ENCODE data around the gene ATG2B. TPM values are rescaled to one million over a fixed set of nuclear protein-coding genes. Genes with fewer than 3 reads are reported as not detected.
A peak's percentile ranks its signal among the peaks of the same experiment; 100 is the strongest.

The ATG2B gene
- total and polyA plus RNA-seq, 2 donors (not counting 3 experiments of a cell fraction or from before 2014, with no cell fraction given): 5.9 to 17.8 TPM

- no TSS peak for BruUV-seq (replicated peaks)
- Histone ChIP-seq H3K4me1 (ENCODE audit: control insufficient read depth, extremely low read depth, insufficient read depth, low read length) (peaks cover 7% of the 10 kb centered on the region), H3K36me3 (ENCODE audit: control insufficient read depth in 2 of 2, extremely low read depth in 1 of 2, insufficient read depth in 2 of 2, low read length in 2 of 2) (no peaks in the 10 kb centered on the region), H2AFZ (ENCODE audit: low read depth, low read length) (peak overlapping the region; percentile 89), H3K4me3 (replicated peaks in 1 of 3; ENCODE audit: insufficient read depth in 1 of 3, low read depth in 1 of 3, low read length in 3 of 3) (peak overlapping the region; percentile 69 to 77 (median 70)), H3K27ac (ENCODE audit: insufficient read depth, low read depth, low read length) (peak overlapping the region; percentile 22), H3K27me3 (ENCODE audit: control insufficient read depth in 2 of 2, insufficient read depth in 2 of 2, low read length in 2 of 2) (no peaks in the 10 kb centered on the region), H4K20me1 (replicated peaks; ENCODE audit: control insufficient read depth, extremely low read depth, insufficient read depth, low read length) (no peaks in the 10 kb centered on the region), H3K4me2 (ENCODE audit: insufficient read depth, low read length) (peak overlapping the region; percentile 94), H3K79me2 (ENCODE audit: control insufficient read depth, insufficient read depth, low read length) (no peaks in the 10 kb centered on the region), H3K9ac (replicated peaks; ENCODE audit: extremely low read depth, insufficient read depth, low read length) (peak overlapping the region; percentile 73), H3K9me3 (replicated peaks; ENCODE audit: control insufficient read depth, insufficient read depth, low read length) (no peaks in the 10 kb centered on the region), H3K9me1 (replicated peaks; ENCODE audit: control insufficient read depth, extremely low read depth, insufficient read depth, low read length) (no peaks in the 10 kb centered on the region)
- intact Hi-C loops (cut with micrococcal nuclease): loop anchor here (1.0 kb wide), 3 partner anchors 28 to 111 kb away; partner anchors contain the start of genes ATG2B, GSKIP and PAPOLA
- ChIA-PET POLR2A (no interaction called here), CTCF (interaction anchor here (0.9 to 1.4 kb wide), 4 partner anchors 12 to 29 kb away, joined by 3 read pairs; partner anchors contain the start of gene ATG2B)
- DNase-seq (ENCODE audit: low read depth, low spot score) (peak; percentile 96), FAIRE-seq (peak; percentile 94)
- TF ChIP-seq POLR2AphosphoS5 (IDR thresholded peaks at IDR 0.05; ENCODE audit: insufficient read depth, low read depth, low read length) (peak; percentile 40), POLR2A (IDR thresholded peaks at IDR 0.05; ENCODE audit: low read depth, low read length) (peak; percentile 65), MYC (IDR thresholded peaks at IDR 0.05; ENCODE audit: low read depth, low read length) (no peak), MAX (IDR thresholded peaks at IDR 0.05; ENCODE audit: insufficient read depth, insufficient read length) (peak; percentile 61), FOS (IDR thresholded peaks at IDR 0.05; ENCODE audit: borderline replicate concordance, insufficient read depth, low read length) (no peak), CTCF (IDR thresholded peaks at IDR 0.05; ENCODE audit: extremely low read depth in 1 of 2, insufficient read depth in 1 of 2, low read depth in 1 of 2, low read length in 2 of 2) (no peak), EZH2 (IDR thresholded peaks at IDR 0.05; ENCODE audit: borderline replicate concordance, low read depth, low read length, severe bottlenecking) (no peak), GATA2 (IDR thresholded peaks at IDR 0.05; ENCODE audit: insufficient read depth, insufficient read length, low read depth, low read length) (no peak)
- dilution Hi-C loops (cut with MboI; ENCODE audit: extremely low pct_ligation_motif_present, low sequenced_read_pairs): no loop called here
These were observed 28.4 kb upstream of the ATG2B start for GRCh38 chr14:96391293-96392118.

Data from endothelial cell of umbilical vein (primary cell).